Measurements from ENCODE around the gene GNPTAB.
"Not testable (repeated sequence)": the region's sequence is repeated elsewhere in the genome, so short reads cannot be mapped to it uniquely, and the experiment has no call there.

The GNPTAB gene

GRCh38 chr12:101767537-101767936 is 63.2 kb downstream of the GNPTAB start:
- no peak for DNase-seq

DNA sequence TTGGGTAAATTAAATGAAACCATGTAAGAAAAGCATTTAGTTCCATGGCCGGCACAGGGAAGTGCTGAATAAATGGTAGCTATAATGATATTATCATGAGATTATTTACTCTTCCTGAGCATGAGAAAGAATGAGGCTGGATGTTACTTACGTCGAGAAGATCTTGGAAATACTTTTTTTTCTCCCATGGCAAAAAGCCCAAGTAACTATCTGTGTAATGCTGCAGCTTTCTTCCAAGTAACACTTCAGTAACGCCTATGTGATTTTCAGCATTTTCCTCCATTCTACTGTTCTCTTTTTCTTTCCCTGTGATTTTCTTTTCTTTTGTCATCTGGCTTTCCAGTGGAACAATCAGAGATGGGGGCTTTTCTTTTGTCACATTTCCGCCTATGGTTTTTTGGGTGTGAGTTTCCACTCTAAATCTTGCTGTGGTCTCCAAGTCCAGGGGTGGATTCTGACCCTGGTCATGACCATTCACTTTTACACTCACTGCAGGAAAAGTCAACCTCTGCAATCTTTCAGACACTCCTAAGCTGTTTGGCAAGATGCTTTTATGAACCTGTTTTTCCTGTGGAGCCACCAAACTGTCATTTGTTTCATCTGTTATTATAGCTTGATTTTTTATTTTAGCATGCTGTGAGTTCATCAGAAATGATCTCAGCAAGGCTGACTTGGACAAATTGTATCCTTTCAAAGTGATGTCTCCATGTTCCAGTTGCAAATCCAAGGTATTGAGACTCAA is 66.5 kb downstream of the GNPTAB start:
- no peak for DNase-seq

GRCh38 chr12:101763246-101763931 is 67.4 kb downstream of the GNPTAB start:
- no peak for DNase-seq

GRCh38 chr12:101761781-101762180 is 69.0 kb downstream of the GNPTAB start:
- no peak for DNase-seq

DNA sequence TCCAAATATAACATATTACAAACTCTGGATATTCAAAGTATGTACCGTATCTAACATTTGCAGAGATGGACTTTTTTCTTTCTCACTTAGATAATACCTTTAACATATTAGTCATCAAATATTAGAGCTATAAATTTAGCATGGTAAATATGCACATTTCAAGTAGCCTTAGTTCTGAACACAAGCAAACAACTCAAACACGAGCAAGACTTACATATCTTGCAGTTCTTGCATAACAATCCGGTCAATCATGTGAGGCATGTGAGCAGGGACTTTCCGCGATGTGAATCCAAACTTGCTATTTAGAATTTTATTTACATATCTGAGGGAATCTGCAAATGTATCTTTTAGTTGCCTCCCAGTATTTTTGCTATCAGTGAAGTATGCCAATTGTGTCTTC is 69.4 kb downstream of the GNPTAB start:
- DNase-seq = no peak

DNA sequence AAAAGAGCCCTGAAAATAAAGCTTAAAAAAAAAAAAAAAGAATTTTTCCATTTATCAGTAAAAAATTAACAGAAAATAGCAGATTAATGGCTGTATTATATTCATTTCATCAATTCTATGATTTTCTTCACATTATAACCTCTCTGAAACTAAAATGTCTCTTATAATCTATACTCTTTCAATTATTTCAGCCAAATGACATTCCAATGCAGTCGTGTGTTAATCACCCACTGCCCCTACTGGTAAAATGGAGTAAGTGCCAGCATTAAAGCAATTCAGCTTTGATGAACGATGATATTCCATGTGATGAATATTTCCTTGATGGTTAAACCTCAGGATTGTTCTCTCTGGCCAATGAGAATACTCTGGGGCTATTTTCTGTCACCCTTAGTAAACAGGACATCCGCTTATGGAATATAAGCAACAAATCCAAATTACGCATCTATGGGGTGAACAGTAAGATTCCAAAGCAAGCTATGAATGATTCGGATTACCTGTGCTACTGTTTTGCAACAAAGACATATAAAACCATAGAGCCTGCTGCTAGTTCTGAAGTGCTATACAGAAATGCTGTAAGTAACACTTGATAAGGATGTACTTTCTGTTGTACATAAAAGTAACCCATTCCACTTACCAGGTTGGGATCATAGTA is 71.2 kb downstream of the GNPTAB start:
- no peak for DNase-seq

DNA sequence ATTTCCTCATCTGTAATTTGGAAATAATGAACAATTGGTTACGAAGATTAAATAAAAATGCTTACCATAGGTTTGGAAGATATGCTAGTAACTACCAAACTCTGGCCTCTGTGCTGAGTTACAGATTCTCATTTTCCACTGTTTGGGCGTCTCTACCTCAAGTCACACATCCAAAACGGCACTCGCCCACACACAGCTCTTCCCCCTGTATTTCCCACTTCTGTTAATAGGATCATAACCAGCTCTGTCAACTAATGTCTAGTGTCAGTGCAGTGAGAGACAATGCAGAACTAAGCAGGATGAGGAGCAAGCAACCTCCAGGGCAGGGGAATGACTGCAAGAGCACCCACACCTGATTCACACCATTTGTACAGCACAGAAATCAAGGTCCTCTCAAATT is 80.6 kb downstream of the GNPTAB start:
- DNase-seq = no peak

DNA sequence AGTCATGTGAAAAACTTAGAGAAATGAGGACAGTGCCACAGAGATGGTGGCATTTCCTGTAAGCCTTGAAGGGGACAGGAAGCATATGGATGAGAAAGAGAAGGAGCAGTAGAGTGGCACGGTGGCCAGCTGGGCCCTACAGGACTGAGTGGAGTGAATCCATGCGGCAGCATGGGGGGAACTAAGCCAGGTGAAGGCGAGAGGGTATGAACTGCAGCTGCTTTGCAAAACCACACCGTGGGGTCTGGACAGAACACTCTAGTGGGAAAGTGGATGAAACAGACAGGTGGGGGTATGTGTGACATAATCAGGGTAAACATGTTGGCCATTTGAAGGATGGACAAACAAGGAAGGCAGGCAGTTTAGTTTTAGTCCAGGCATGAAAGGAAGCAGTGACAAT is 81.1 kb downstream of the GNPTAB start:
- no peak for DNase-seq

- no peak for DNase-seq
Measured at GRCh38 chr12:101748907-101749306, 81.9 kb downstream of the GNPTAB start.

GRCh38 chr12:101747697-101748096 is 83.1 kb downstream of the GNPTAB start:
- DNase-seq = no peak

GRCh38 chr12:101746661-101747060 is 84.1 kb downstream of the GNPTAB start:
- no peak for DNase-seq

GRCh38 chr12:101746196-101746595 is 84.6 kb downstream of the GNPTAB start:
- DNase-seq = no peak

DNA sequence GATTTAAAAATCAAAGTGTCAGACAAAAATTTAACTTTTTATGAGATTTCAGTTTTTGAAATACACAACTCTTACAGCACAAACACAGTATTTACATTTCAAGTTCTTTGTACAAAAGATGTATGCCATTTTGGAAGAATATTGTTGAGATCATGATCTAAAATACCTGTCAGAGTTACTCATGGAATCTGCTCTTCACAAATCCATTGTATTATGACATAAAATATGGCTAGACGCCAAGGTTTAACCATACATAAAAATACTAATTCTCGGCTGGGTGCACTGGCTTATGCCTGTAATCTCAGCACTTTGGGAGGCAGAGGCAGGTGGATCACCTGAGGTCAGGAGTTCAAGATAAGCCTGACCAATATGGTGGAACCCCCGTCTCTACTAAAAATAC is 85.3 kb downstream of the GNPTAB start:
- no peak for DNase-seq

GRCh38 chr12:101743724-101744472 is 86.9 kb downstream of the GNPTAB start:
- no peak for DNase-seq

- no peak for DNase-seq
Measured at GRCh38 chr12:101743242-101743641, 87.5 kb downstream of the GNPTAB start.

GRCh38 chr12:101740980-101741379 is 89.8 kb downstream of the GNPTAB start:
- DNase-seq = no peak

DNA sequence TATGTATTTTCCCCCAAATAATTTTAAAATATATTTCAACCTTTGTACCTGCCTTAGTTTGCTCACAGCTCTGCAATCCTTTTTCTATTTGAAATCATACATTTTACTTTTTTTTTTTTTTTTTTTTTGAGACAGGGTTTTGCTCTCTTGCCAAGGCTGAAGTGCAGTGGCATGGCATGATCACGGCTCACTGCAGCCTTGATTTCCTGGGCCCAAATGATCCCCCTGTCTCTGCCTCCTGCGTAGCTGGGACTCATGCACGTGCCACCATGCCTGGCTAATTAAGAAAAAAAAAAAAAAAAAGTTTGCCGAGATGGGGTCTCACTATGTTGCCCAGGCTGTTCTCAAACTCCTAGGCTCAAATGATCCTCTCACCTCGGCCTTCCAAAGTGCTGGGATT is 90.2 kb downstream of the GNPTAB start:
- no peak for DNase-seq

DNA sequence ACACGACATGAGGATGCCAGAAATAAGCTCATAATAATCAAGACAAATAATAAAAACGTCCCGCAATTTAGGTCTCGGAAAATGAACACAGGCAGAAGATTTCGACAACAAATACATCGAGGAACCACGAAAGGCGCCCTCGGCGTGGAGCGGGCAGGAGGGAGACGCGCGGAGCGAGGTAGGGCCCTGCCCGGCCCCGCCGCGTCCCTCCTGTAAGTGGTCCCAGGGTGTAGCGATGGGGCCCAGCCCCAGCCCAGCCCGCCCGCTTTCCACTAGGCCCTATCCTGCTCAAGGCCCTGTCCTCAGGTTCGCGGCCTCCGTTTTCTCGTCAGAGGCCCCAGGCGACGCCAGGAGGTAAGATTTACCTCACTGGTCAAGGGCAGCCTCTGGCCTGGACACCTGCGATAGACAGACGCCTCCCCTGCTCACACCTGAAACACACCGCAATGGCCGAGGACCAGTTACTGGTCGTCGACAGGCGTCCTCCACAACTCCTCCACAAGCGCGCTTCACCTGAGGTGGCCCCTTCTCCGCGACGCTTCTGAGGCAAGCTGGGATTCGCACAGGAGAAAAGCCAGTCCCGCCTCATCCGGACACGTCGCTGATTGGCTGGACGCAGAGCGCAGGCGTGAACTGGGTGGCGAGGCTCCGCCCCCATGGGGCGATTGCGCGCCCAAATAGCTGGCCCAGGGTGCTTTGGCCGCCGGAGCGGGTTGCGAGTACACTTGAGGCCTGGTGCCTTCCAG is 91.7 kb downstream of the GNPTAB start, which contains the start of gene SYCP3:
Gene SYCP3 (minus strand): TSS at position 543 of the 746 bp plus-strand sequence. CDS start 1,527 bp downstream, outside the sequence.
- DNase-seq = no peak

DNA sequence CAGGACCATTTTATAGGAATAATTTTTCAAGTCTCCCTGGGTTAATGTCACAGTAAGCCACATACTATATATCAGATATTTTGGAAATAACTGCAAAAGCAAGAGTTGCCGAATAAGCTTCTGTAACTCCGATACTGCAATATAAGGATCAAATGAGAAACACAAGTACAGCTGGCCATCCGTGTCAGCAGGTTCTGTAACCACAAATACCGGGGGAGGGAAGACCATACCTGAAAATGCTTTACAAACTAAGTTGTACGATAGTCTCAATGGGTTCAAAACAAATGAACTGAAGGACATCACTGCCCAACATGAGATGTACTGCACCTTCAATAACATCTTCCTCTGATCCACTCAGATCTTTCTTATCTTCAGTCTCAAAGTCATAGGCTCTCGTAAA is 93.3 kb downstream of the GNPTAB start:
- no peak for DNase-seq

DNA sequence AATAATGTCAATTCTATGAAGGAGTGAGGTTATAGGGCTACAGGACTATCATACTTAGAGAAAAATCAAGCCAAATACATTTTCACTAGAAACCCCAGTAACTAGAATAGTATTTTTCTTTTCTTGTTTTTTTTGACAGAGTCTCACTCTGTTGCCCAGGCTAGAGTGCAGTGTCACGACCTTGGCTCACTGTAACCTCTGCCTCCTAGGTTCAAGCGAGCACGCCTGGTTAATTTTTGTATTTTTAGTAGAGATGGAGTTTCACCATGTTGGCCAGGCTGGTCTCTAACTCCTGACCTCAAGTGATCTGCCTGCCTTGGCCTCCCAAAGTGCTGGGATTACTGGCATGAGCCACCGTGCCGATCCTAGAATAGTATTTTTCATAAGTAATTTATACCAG is 96.3 kb downstream of the GNPTAB start:
- DNase-seq = not testable (repeated sequence)

- no peak for DNase-seq
Measured at GRCh38 chr12:101733166-101733565, 97.6 kb downstream of the GNPTAB start.

GRCh38 chr12:101732318-101732717 is 98.4 kb downstream of the GNPTAB start:
- no peak for DNase-seq

Measured in activated CD4-positive, alpha-beta T cell treated with anti-CD3 and anti-CD28 coated beads for 4 hours (primary cell).